Mucosa of descending colon (tissue), 3 donors: ENCODE data around the gene MPZL3. TPM values are rescaled to one million over a fixed set of nuclear protein-coding genes. Genes with fewer than 3 reads are reported as not detected.
A peak's percentile ranks its signal among the peaks of the same experiment; 100 is the strongest.

ENCODE experiments used
- ATAC-seq: fragments of 200-7000 bp; cut with Tn5 transposase; one replicate; pipeline ENCODE4 v1.9.1; 2020; ENCODE audit warnings: mild to moderate bottlenecking, moderate library complexity
- DNase-seq, 3 donors: peaks; one replicate each; pipeline ENCODE4 v3.0.0-alpha.2; 2020
- H3K36me3 ChIP-seq: fragments of 200-600 bp; one replicate; pipeline ENCODE4 v1.8.0; 2021; ENCODE audit warnings: low read depth, mild to moderate bottlenecking
- H3K4me1 ChIP-seq: fragments of 200-600 bp; one replicate; pipeline ENCODE4 v1.8.0; 2021; ENCODE audit warnings: low read depth, mild to moderate bottlenecking
- H3K4me3 ChIP-seq: fragments of 200-600 bp; one replicate; pipeline ENCODE4 v1.8.0; 2021; ENCODE audit warnings: mild to moderate bottlenecking
- H3K9me3 ChIP-seq: fragments of 200-600 bp; one replicate; pipeline ENCODE4 v1.8.0; 2021; ENCODE audit warnings: mild to moderate bottlenecking
- CTCF ChIP-seq: fragments of 200-600 bp; IDR thresholded peaks from one replicate; pipeline ENCODE4 v1.8.0; 2022; ENCODE audit warnings: antibody characterized with exemption, mild to moderate bottlenecking
- intact Hi-C, 2 donors: fragments of 100-400 bp; cut with DNase I in 1 of 2; cut with micrococcal nuclease in 1 of 2; formaldehyde crosslinking; loops; one replicate each; pipeline versions ENCODE4 v1.11.0 to v1.11.1; 2022; cut with DNase I, micrococcal nuclease
- total RNA-seq, 3 donors: library from RNA; stranded (reverse); fragmentation: NEBNext Ultra II Directional in 2 of 3; extraction: Animal tissue kit (Norgen Biotek cat#: 25700) in 2 of 3; gene quantifications; one replicate each; pipeline versions ENCODE4 v1.2.1 to v1.2.4, GENCODE V29; 2021 to 2023
- donor health status: DM: no; HTN: no; CAD: no; lungs with moderate emphysema.
- donor health status: DM: no; HTN: no; CAD: no.
- donor health status: DM: no; HTN: yes; CAD: no.

Gene MPZL3
- total RNA-seq, 3 donors from 2014 or later: 4.9 to 19.6 (median 9.0) TPM

GRCh38 chr11:118291477-118292135 is 39.4 kb upstream of the MPZL3 start:
- Histone ChIP-seq H3K4me3 (no peak overlapping the region), H3K36me3 (no peaks in the 10 kb centered on the region), H3K9me3 (no peaks in the 10 kb centered on the region), H3K4me1 (peaks cover 6% of the 10 kb centered on the region)
- no peak for TF ChIP-seq CTCF
- no peak for DNase-seq
- intact Hi-C loops: loop anchor here in 1 of 2 donors (5.0 kb wide), 1 partner anchor 94 kb away; no protein-coding TSS in a partner anchor
- peak; percentile 14 for ATAC-seq

GRCh38 chr11:118290923-118291322 is 38.8 kb upstream of the MPZL3 start:
- Histone ChIP-seq H3K36me3 (no peaks in the 10 kb centered on the region), H3K9me3 (no peaks in the 10 kb centered on the region), H3K4me3 (no peak overlapping the region), H3K4me1 (peaks cover 6% of the 10 kb centered on the region)
- ATAC-seq: peak; percentile 91
- intact Hi-C loops: loop anchor here in 1 of 2 donors (5.0 kb wide), 1 partner anchor 94 kb away; no protein-coding TSS in a partner anchor
- no peak for TF ChIP-seq CTCF
- DNase-seq: peak in 2 of 3 donors; percentile 55 to 82

GRCh38 chr11:118289401-118289800 is 37.2 kb upstream of the MPZL3 start:
- no peak for ATAC-seq
- Histone ChIP-seq H3K9me3 (no peaks in the 10 kb centered on the region), H3K4me3 (no peak overlapping the region), H3K36me3 (no peaks in the 10 kb centered on the region), H3K4me1 (peaks cover 6% of the 10 kb centered on the region)
- intact Hi-C loops: loop anchor here in 1 of 2 donors (10.0 kb wide), 1 partner anchor 85 kb away; no protein-coding TSS in a partner anchor
- no peak for TF ChIP-seq CTCF
- no peak for DNase-seq

- H3K36me3 ChIP-seq: no peaks in the 10 kb centered on the region
- no peak overlapping the region for H3K4me3 ChIP-seq
- ATAC-seq (peak; percentile 70), DNase-seq (no peak)
- no peaks in the 10 kb centered on the region for H3K9me3 ChIP-seq
- H3K4me1 ChIP-seq: peaks cover 11% of the 10 kb centered on the region
- intact Hi-C loops: loop anchor here in 1 of 2 donors (10.0 kb wide), 1 partner anchor 82 kb away; no protein-coding TSS in a partner anchor
- TF ChIP-seq CTCF: no peak
Observed at GRCh38 chr11:118287006-118287405, 34.8 kb upstream of the MPZL3 start.

GRCh38 chr11:118286545-118286944 is 34.4 kb upstream of the MPZL3 start:
- ATAC-seq: no peak

More at GRCh38 chr11:118286545-118286944, 34.4 kb upstream of the MPZL3 start:
- Histone ChIP-seq H3K9me3 (no peaks in the 10 kb centered on the region), H3K36me3 (no peaks in the 10 kb centered on the region), H3K4me1 (peaks cover 11% of the 10 kb centered on the region), H3K4me3 (no peak overlapping the region)
- intact Hi-C loops: loop anchor here in 1 of 2 donors (10.0 kb wide), 1 partner anchor 82 kb away; no protein-coding TSS in a partner anchor
- TF ChIP-seq CTCF: no peak
- no peak for DNase-seq
